GM12874 (cell line): ENCODE measurements around the gene SIX3.

Experiments used
- CTCF ChIP-seq: IDR thresholded peaks from 2 replicates; pipeline ENCODE4 v1.5.1; 2011; ENCODE audit warnings: low read depth, mild to moderate bottlenecking, control low read depth, low read length, moderate library complexity; ENCODE audit not compliant: insufficient read depth

Gene SIX3

GRCh38 chr2:44927985-44928482 is 13.5 kb upstream of the SIX3 start:
- TF ChIP-seq CTCF, result no peak

GRCh38 chr2:44928483-44929158 is 12.9 kb upstream of the SIX3 start:
- no peak for TF ChIP-seq CTCF

- TF ChIP-seq CTCF, result no peak
These were observed 12.3 kb upstream of the SIX3 start for GRCh38 chr2:44929159-44929734.

- no peak for TF ChIP-seq CTCF
These were observed 11.7 kb upstream of the SIX3 start for GRCh38 chr2:44929735-44930273.

- TF ChIP-seq CTCF, result no peak
These were observed 11.0 kb upstream of the SIX3 start for GRCh38 chr2:44930274-44931197.

GRCh38 chr2:44931198-44931780 is 10.2 kb upstream of the SIX3 start:
- TF ChIP-seq CTCF, result no peak

GRCh38 chr2:44932079-44932478 is 9.4 kb upstream of the SIX3 start:
- no peak for TF ChIP-seq CTCF
